K562 (cell line): ENCODE results near the gene RASD2. TPM values are rescaled to one million over a fixed set of nuclear protein-coding genes. Genes with fewer than 3 reads are reported as not detected.

Source experiments
- ATAC-seq: fragments of 200-7000 bp; cut with Tn5 transposase; 3 replicates; pipeline ENCODE4 v1.9.1; 2020; ENCODE audit warnings: moderate library complexity
- BruUV-seq: library from RNA; stranded (reverse); fragments of 400-500 nt; replicated peaks from 2 replicates; lab custom pipeline; 2021; lab: Mats Ljungman, UMichigan
- CTCF ChIA-PET: fragments of 300-600 bp; formaldehyde crosslinking; extraction: SDS; loops from one replicate; lab custom pipeline; 2021; ENCODE audit warnings: low intra/inter-chr PET ratio; lab: Yijun Ruan, JAX
- POLR2A ChIA-PET: fragments of 300-600, 350-650 bp; sonication (Branson Sonifier 250); formaldehyde crosslinking; extraction: SDS; loops from one replicate; lab custom pipeline; 2021; ENCODE audit warnings: antibody characterized with exemption, inconsistent platforms; lab: Yijun Ruan, JAX
- DNase-seq, 4 experiments: peaks; one replicate each; pipeline versions ENCODE4 v3.0.0 to v3.0.0-alpha.2; 2011 to 2018; ENCODE audit warnings: low spot score in 3 of 4, mixed read lengths in 3 of 4; ENCODE audit errors: extremely low read depth in 1 of 4
- FAIRE-seq: peaks from 2 replicates; lab custom pipeline; 2011; peaks lifted over from hg19 to GRCh38; lab: Jason Lieb, UNC
- H2AFZ ChIP-seq: 2 replicates; pipeline ENCODE4 v1.6.0; 2011; ENCODE audit warnings: low read depth, low read length, control low read depth, inconsistent platforms
- H3K27ac ChIP-seq: fragments of 200-600 bp; 3 replicates; pipeline ENCODE4 v1.8.0; 2011; ENCODE audit warnings: low read depth, mild to moderate bottlenecking, control low read depth, inconsistent platforms, low read length, moderate library complexity, mixed read lengths; ENCODE audit errors: extremely low read depth
- H3K27me3 ChIP-seq, 2 experiments: fragments of 300-600 bp in 1 of 2; 2 replicates in 1 of 2; 3 replicates in 1 of 2; pipeline versions ENCODE4 v1.6.0 to v1.8.0; 2011; ENCODE audit warnings: inconsistent platforms in 2 of 2, low read length in 2 of 2, mild to moderate bottlenecking in 1 of 2, mixed read lengths in 1 of 2, moderate library complexity in 1 of 2; ENCODE audit not compliant: control insufficient read depth in 2 of 2, insufficient read depth in 2 of 2
- H3K36me3 ChIP-seq: fragments of 300-600 bp; 3 replicates; pipeline ENCODE4 v1.8.0; 2011; ENCODE audit warnings: mild to moderate bottlenecking, low read length, inconsistent platforms; ENCODE audit not compliant: control insufficient read depth, insufficient read depth
- H3K4me1 ChIP-seq, 2 experiments: fragments of 200-600 bp in 1 of 2; replicated peaks in 1 of 2; 2 replicates in 1 of 2; 3 replicates in 1 of 2; pipeline versions ENCODE4 v1.5.1 to v1.8.0; 2011; ENCODE audit warnings: inconsistent platforms in 2 of 2, low read length in 2 of 2, mild to moderate bottlenecking in 1 of 2, mixed read lengths in 1 of 2, moderate library complexity in 1 of 2; ENCODE audit not compliant: control insufficient read depth in 2 of 2, insufficient read depth in 2 of 2
- H3K4me2 ChIP-seq: 2 replicates; pipeline ENCODE4 v1.6.1; 2011; ENCODE audit warnings: low read length, control low read depth, inconsistent platforms, mixed read lengths; ENCODE audit not compliant: insufficient read depth
- H3K4me3 ChIP-seq: fragments of 200-600 bp; sonication (generic), shearing (Covaris generic); 2 replicates; pipeline ENCODE4 v1.5.1; 2016; ENCODE audit warnings: control low read depth, inconsistent platforms
- H3K79me2 ChIP-seq: fragments of 200-600 bp; 3 replicates; pipeline ENCODE4 v1.8.0; 2011; ENCODE audit warnings: low read length, inconsistent platforms; ENCODE audit not compliant: control insufficient read depth, insufficient read depth
- H3K9ac ChIP-seq, 2 experiments: 2 replicates each; pipeline versions ENCODE4 v1.6.0 to v1.6.1; 2011; ENCODE audit warnings: low read depth in 2 of 2, low read length in 2 of 2, control low read depth in 1 of 2, inconsistent platforms in 1 of 2, mild to moderate bottlenecking in 1 of 2, mixed read lengths in 1 of 2; ENCODE audit not compliant: insufficient read depth in 1 of 2
- H3K9me1 ChIP-seq: one replicate; pipeline ENCODE4 v1.6.0; 2011; ENCODE audit warnings: inconsistent platforms, mild to moderate bottlenecking, low read length, moderate library complexity; ENCODE audit not compliant: control insufficient read depth, insufficient read depth
- H3K9me3 ChIP-seq: replicated peaks from 2 replicates; pipeline ENCODE4 v1.5.1; 2011; ENCODE audit warnings: low read depth, low read length, inconsistent platforms; ENCODE audit not compliant: control insufficient read depth, insufficient read depth
- H4K20me1 ChIP-seq: replicated peaks from 2 replicates; pipeline ENCODE4 v1.6.1; 2011; ENCODE audit warnings: low read length, inconsistent platforms, mixed read lengths; ENCODE audit not compliant: control insufficient read depth, insufficient read depth
- BHLHE40 ChIP-seq: IDR thresholded peaks from 2 replicates; pipeline ENCODE4 v1.6.1; 2011; ENCODE audit warnings: low read length, improper control_type of control experiment
- BRD4 ChIP-seq: fragments of 200-600 bp; sonication (generic); IDR thresholded peaks from 2 replicates; pipeline ENCODE4 v1.6.1; 2017; ENCODE audit warnings: inconsistent platforms
- EP400 ChIP-seq: fragments of 450-650 bp; IDR thresholded peaks from 2 replicates; pipeline ENCODE4 v1.6.1; 2017; ENCODE audit warnings: antibody characterized with exemption, mild to moderate bottlenecking, moderate library complexity
- FOXA1 ChIP-seq: fragments of 450-650 bp; IDR thresholded peaks from 2 replicates; pipeline ENCODE4 v1.6.1; 2016; ENCODE audit warnings: mild to moderate bottlenecking, borderline replicate concordance
- KDM2B ChIP-seq: fragments of 250-450 bp; sonication (Bioruptor Pico); IDR thresholded peaks from 2 replicates; pipeline ENCODE4 v1.8.0; 2021; ENCODE audit warnings: mild to moderate bottlenecking, moderate library complexity
- MAFK ChIP-seq: IDR thresholded peaks from 2 replicates; pipeline ENCODE4 v1.6.1; 2011; ENCODE audit warnings: low read length, improper control_type of control experiment
- MCM3 ChIP-seq: fragments of 450-650 bp; IDR thresholded peaks from 2 replicates; pipeline ENCODE4 v1.6.1; 2016
- MEF2D ChIP-seq: conservative IDR thresholded peaks from 2 replicates; pipeline ENCODE4 v1.6.1; 2016; ENCODE audit warnings: low read depth, missing genetic modification characterization, missing compliant biosample characterization
- PRMT5 ChIP-seq: sonication (generic); formaldehyde crosslinking; IDR thresholded peaks from 2 replicates; pipeline ENCODE4 v1.5.0; 2020; ENCODE audit warnings: missing genetic modification reagents
- SLC30A9 ChIP-seq: fragments of 250-450 bp; sonication (Bioruptor Pico); IDR thresholded peaks from 2 replicates; pipeline ENCODE4 v1.8.0; 2022; ENCODE audit warnings: mild to moderate bottlenecking, moderate library complexity
- SMC3 ChIP-seq: conservative IDR thresholded peaks from 2 replicates; pipeline ENCODE4 v1.6.1; 2011; ENCODE audit warnings: low read depth, low read length, improper control_type of control experiment; ENCODE audit not compliant: insufficient read depth
- ZFPM2 ChIP-seq: fragments of 250-450 bp; sonication (Bioruptor Pico); IDR thresholded peaks from 2 replicates; pipeline ENCODE4 v1.5.1; 2022; ENCODE audit warnings: mild to moderate bottlenecking
- ZNF347 ChIP-seq: fragments of 450-650 bp; formaldehyde crosslinking; IDR thresholded peaks from 2 replicates; pipeline ENCODE4 v1.4.0; 2020; ENCODE audit warnings: low read depth, mild to moderate bottlenecking, moderate library complexity
- ZNF764 ChIP-seq: fragments of 250-450 bp; sonication (Bioruptor Pico); IDR thresholded peaks from 2 replicates; pipeline ENCODE4 v1.4.0; 2020; ENCODE audit warnings: low read depth, mild to moderate bottlenecking, moderate library complexity
- WGBS: fragments of 100-300 bp; shearing (Covaris generic); methylation state at CpG from one replicate; pipeline ENCODE4 v1.1.6; 2016; ENCODE audit warnings: low coverage, mixed read lengths; ENCODE audit not compliant: insufficient coverage; ENCODE audit errors: missing lambda C conversion rate; 5-methylcytosine and 5-hydroxymethylcytosine counted together
- in situ Hi-C: fragments of 300-500 bp; cut with MboI; formaldehyde crosslinking; loops from 4 replicates; pipeline ENCODE4 v1.15.0; 2018; ENCODE audit warnings: inconsistent platforms, mixed read lengths
- intact Hi-C: fragments of 100-400 bp; cut with micrococcal nuclease; formaldehyde crosslinking; loops from 2 replicates; pipeline ENCODE4 v1.14.2; 2022
- polyA plus RNA-seq, 8 experiments: library from polyadenylated mRNA; depleted of rRNA in 4 of 8; stranded (reverse) in 5 of 8; unstranded in 3 of 8; fragments of >200 nt; fragmentation: Nextera tagmentation in 2 of 8; fragmentation: Illumina TruSeq in 1 of 8; extraction: Ambion mirVana in 2 of 8; extraction: Trizol in 1 of 8; gene quantifications; 2 replicates each; pipeline versions ENCODE4 v1.2.1 to v1.2.3, GENCODE V29; 2011 to 2014; ENCODE audit warnings: inconsistent platforms in 1 of 8, missing spikeins in 1 of 8
- total RNA-seq, 7 experiments: library from RNA; depleted of rRNA in 6 of 7; stranded (reverse); fragments of >200 nt in 6 of 7; fragmentation: Illumina TruSeq in 2 of 7; extraction: Trizol in 2 of 7; gene quantifications; 2 replicates each; pipeline versions ENCODE4 v1.2.1 to v1.2.3, GENCODE V29; 2011 to 2021; ENCODE audit warnings: low replicate concordance in 1 of 7
- TF ChIP-seq, protein P1 (sequence below): sonication (generic); formaldehyde crosslinking; IDR thresholded peaks from 2 replicates; pipeline ENCODE4 v1.8.0; 2022; ENCODE audit warnings: missing genetic modification reagents, mild to moderate bottlenecking, borderline replicate concordance
- TF ChIP-seq, protein P2 (sequence below): IDR thresholded peaks from 2 replicates; pipeline ENCODE4 v1.6.1; 2016; ENCODE audit warnings: missing genetic modification characterization, missing compliant biosample characterization
- TF ChIP-seq, protein P3 (sequence below), 2 experiments: fragments of 250-450 bp in 1 of 2; fragments of 450-650 bp in 1 of 2; sonication (Bioruptor Pico) in 1 of 2; IDR thresholded peaks; 2 replicates each; pipeline versions ENCODE4 v1.6.1 to v1.8.0; 2016 to 2021; ENCODE audit warnings: mild to moderate bottlenecking in 2 of 2, moderate library complexity in 2 of 2, missing compliant biosample characterization in 1 of 2, missing genetic modification characterization in 1 of 2
- TF ChIP-seq, protein P4 (sequence below): sonication (generic); formaldehyde crosslinking; IDR thresholded peaks from 2 replicates; pipeline ENCODE4 v1.8.1; 2023; ENCODE audit warnings: mild to moderate bottlenecking, missing genetic modification reagents

The RASD2 gene
- total and polyA plus RNA-seq, 9 of the 15 experiments (the other 6 are each of a cell fraction or from before 2014, with no cell fraction given): 0.05 TPM; not detected in 8

DNA sequence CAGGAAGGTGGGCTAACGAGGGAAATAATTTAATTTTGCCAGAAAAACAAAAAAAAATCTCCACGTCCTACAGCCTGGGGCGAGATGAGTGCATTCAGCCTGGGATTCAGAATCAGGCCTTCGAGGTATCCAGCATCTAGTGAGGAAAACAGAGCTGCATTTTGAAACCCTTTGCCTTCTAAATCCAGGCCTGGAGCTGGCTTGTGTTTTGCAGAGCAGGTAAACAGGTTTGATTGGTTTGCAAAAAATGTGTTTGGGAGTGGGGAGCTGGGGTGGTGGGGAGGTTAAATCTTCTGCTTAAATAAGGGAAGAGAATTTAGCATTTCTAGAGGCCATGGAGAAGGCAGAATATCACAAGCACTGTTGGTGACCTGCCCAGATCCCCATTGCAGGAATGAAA, 29.7 kb upstream of the RASD2 start:
- Histone ChIP-seq H3K9me3 (no peaks in the 10 kb centered on the region), H3K9me1 (no peaks in the 10 kb centered on the region), H3K4me2 (no peak overlapping the region), H3K9ac (no peak overlapping the region), H4K20me1 (no peaks in the 10 kb centered on the region), H3K27ac (no peak overlapping the region), H3K79me2 (no peaks in the 10 kb centered on the region), H2AFZ (no peak overlapping the region), H3K4me1 (no peaks in the 10 kb centered on the region), H3K36me3 (no peaks in the 10 kb centered on the region), H3K4me3 (no peak overlapping the region), H3K27me3 (peaks cover 0 to 11% of the 10 kb centered on the region in 2 experiments; a peak in 2 of 5 replicates)
- DNase-seq: no peak
- BruUV-seq: no TSS peak
- POLR2A ChIA-PET: interaction anchor here (1.0 to 1.7 kb wide), 2 partner anchors 10 to 25 kb away, joined by 3 to 5 read pairs; no protein-coding TSS in a partner anchor
- CTCF ChIA-PET: no interaction called here
- in situ Hi-C loops (no loop called here), intact Hi-C loops (no loop called here)
- no peak for ATAC-seq
- WGBS: 0% methylated on average over 4 of the region's 4 CpGs
- no peak for TF ChIP-seq MEF2D (tag)
- TF ChIP-seq KDM2B (CRISPR knock-in tag): no peak
- TF ChIP-seq FOXA1: no peak
- no peak for TF ChIP-seq ZNF764
- TF ChIP-seq, protein P1, sequence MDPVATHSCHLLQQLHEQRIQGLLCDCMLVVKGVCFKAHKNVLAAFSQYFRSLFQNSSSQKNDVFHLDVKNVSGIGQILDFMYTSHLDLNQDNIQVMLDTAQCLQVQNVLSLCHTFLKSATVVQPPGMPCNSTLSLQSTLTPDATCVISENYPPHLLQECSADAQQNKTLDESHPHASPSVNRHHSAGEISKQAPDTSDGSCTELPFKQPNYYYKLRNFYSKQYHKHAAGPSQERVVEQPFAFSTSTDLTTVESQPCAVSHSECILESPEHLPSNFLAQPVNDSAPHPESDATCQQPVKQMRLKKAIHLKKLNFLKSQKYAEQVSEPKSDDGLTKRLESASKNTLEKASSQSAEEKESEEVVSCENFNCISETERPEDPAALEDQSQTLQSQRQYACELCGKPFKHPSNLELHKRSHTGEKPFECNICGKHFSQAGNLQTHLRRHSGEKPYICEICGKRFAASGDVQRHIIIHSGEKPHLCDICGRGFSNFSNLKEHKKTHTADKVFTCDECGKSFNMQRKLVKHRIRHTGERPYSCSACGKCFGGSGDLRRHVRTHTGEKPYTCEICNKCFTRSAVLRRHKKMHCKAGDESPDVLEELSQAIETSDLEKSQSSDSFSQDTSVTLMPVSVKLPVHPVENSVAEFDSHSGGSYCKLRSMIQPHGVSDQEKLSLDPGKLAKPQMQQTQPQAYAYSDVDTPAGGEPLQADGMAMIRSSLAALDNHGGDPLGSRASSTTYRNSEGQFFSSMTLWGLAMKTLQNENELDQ (CRISPR knock-in tag): no peak
- TF ChIP-seq SLC30A9 (CRISPR knock-in tag): no peak
- TF ChIP-seq PRMT5 (CRISPR knock-in tag): no peak
- TF ChIP-seq SMC3: no peak
- no peak for TF ChIP-seq BRD4
- no peak for TF ChIP-seq MCM3
- TF ChIP-seq, protein P2, sequence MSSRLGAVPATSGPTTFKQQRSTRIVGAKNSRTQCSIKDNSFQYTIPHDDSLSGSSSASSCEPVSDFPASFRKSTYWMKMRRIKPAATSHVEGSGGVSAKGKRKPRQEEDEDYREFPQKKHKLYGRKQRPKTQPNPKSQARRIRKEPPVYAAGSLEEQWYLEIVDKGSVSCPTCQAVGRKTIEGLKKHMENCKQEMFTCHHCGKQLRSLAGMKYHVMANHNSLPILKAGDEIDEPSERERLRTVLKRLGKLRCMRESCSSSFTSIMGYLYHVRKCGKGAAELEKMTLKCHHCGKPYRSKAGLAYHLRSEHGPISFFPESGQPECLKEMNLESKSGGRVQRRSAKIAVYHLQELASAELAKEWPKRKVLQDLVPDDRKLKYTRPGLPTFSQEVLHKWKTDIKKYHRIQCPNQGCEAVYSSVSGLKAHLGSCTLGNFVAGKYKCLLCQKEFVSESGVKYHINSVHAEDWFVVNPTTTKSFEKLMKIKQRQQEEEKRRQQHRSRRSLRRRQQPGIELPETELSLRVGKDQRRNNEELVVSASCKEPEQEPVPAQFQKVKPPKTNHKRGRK (tag): no peak
- TF ChIP-seq MAFK: no peak
- TF ChIP-seq ZFPM2 (CRISPR knock-in tag): no peak
- TF ChIP-seq BHLHE40: no peak
- TF ChIP-seq, protein P3, sequence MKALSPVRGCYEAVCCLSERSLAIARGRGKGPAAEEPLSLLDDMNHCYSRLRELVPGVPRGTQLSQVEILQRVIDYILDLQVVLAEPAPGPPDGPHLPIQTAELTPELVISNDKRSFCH (CRISPR knock-in tag; IDR thresholded peaks at IDR 0.05): no peak
- TF ChIP-seq, protein P3 (tag; IDR thresholded peaks at IDR 0.05): no peak
- TF ChIP-seq, protein P4, sequence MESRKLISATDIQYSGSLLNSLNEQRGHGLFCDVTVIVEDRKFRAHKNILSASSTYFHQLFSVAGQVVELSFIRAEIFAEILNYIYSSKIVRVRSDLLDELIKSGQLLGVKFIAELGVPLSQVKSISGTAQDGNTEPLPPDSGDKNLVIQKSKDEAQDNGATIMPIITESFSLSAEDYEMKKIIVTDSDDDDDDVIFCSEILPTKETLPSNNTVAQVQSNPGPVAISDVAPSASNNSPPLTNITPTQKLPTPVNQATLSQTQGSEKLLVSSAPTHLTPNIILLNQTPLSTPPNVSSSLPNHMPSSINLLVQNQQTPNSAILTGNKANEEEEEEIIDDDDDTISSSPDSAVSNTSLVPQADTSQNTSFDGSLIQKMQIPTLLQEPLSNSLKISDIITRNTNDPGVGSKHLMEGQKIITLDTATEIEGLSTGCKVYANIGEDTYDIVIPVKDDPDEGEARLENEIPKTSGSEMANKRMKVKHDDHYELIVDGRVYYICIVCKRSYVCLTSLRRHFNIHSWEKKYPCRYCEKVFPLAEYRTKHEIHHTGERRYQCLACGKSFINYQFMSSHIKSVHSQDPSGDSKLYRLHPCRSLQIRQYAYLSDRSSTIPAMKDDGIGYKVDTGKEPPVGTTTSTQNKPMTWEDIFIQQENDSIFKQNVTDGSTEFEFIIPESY (CRISPR knock-in tag): no peak
- no peak for TF ChIP-seq ZNF347 (CRISPR knock-in tag)
- no peak for TF ChIP-seq EP400
- no peak for FAIRE-seq
